Measurements from ENCODE around the gene EIF4A2.

- TF ChIP-seq E4F1 (CRISPR knock-in tag; IDR thresholded peaks at IDR 0.05; ENCODE audit: borderline replicate concordance) = no peak
- TF ChIP-seq, protein P1, sequence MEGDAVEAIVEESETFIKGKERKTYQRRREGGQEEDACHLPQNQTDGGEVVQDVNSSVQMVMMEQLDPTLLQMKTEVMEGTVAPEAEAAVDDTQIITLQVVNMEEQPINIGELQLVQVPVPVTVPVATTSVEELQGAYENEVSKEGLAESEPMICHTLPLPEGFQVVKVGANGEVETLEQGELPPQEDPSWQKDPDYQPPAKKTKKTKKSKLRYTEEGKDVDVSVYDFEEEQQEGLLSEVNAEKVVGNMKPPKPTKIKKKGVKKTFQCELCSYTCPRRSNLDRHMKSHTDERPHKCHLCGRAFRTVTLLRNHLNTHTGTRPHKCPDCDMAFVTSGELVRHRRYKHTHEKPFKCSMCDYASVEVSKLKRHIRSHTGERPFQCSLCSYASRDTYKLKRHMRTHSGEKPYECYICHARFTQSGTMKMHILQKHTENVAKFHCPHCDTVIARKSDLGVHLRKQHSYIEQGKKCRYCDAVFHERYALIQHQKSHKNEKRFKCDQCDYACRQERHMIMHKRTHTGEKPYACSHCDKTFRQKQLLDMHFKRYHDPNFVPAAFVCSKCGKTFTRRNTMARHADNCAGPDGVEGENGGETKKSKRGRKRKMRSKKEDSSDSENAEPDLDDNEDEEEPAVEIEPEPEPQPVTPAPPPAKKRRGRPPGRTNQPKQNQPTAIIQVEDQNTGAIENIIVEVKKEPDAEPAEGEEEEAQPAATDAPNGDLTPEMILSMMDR (IDR thresholded peaks at IDR 0.05 in 2 of 3, conservative IDR thresholded peaks at IDR 0.05 in 1 of 3; ENCODE audit: insufficient read depth in 2 of 3, low read depth in 1 of 3, low read length in 3 of 3) = no peak
- peak; percentile 30 for TF ChIP-seq POLR2A (conservative IDR thresholded peaks at IDR 0.05)
Observed at GRCh38 chr3:186788482-186789370, 5.3 kb downstream of the EIF4A2 start.

Data from K562 (cell line).